Stomach (tissue), 9 donors: Measurements from ENCODE around the gene SEH1L. TPM values are rescaled to one million over a fixed set of nuclear protein-coding genes. Genes with fewer than 3 reads are reported as not detected.

Experiments
- DNase-seq, 2 donors: peaks; one replicate each; pipeline versions ENCODE4 v3.0.0 to v3.0.0-alpha.2; 2013 to 2019
- H3K27ac ChIP-seq, 5 donors: fragments of 200-600 bp in 4 of 5; sonication (generic) in 4 of 5; one replicate each; pipeline ENCODE4 v1.5.1; 2013 to 2019; ENCODE audit warnings: mild to moderate bottlenecking in 1 of 5, moderate library complexity in 1 of 5
- H3K27me3 ChIP-seq, 3 donors: fragments of 200-600 bp; sonication (generic); one replicate each; pipeline ENCODE4 v1.5.1; 2017 to 2019; ENCODE audit warnings: mixed run types in 1 of 3
- H3K36me3 ChIP-seq, 4 donors: fragments of 200-600 bp; sonication (generic); 1 replicate in 3 of 4; 2 replicates in 1 of 4; pipeline ENCODE4 v1.5.1; 2016 to 2019
- H3K4me1 ChIP-seq, 4 donors: fragments of 200-600 bp; sonication (generic); one replicate each; pipeline ENCODE4 v1.5.1; 2016 to 2019
- H3K4me3 ChIP-seq, 4 donors: fragments of 200-600 bp; sonication (generic) in 3 of 4; one replicate each; pipeline ENCODE4 v1.5.1; 2016 to 2019; ENCODE audit warnings: mild to moderate bottlenecking in 1 of 4
- H3K9me3 ChIP-seq, 4 donors: fragments of 200-600 bp; sonication (generic); one replicate each; pipeline ENCODE4 v1.5.1; 2016 to 2019
- EP300 ChIP-seq: sonication (generic); formaldehyde crosslinking; IDR thresholded peaks from one replicate; pipeline ENCODE4 v1.6.1; 2017; ENCODE audit warnings: antibody characterized with exemption
- POLR2A ChIP-seq, 4 donors: fragments of 450-650 bp; IDR thresholded peaks; one replicate each; pipeline ENCODE4 v1.6.1; 2016; ENCODE audit warnings: antibody characterized with exemption in 4 of 4, control low read depth in 2 of 4, mild to moderate bottlenecking in 1 of 4, moderate library complexity in 1 of 4
- POLR2AphosphoS5 ChIP-seq, 3 donors: sonication (generic); formaldehyde crosslinking; IDR thresholded peaks; one replicate each; pipeline ENCODE4 v1.6.1; 2016; ENCODE audit warnings: antibody characterized with exemption in 3 of 3
- WGBS, 5 donors: extraction: QIAGEN DNeasy Blood & Tissue Kit in 3 of 5; methylation state at CpG; one replicate each; pipeline versions ENCODE4 v1.1.5 to v1.1.7; 2013 to 2018; 5-methylcytosine and 5-hydroxymethylcytosine counted together
- intact Hi-C: fragments of 100-400 bp; cut with DNase I; formaldehyde crosslinking; loops from one replicate; pipeline ENCODE4 v1.15.1; 2023; ENCODE audit warnings: low total_unique reads
- polyA plus RNA-seq, 3 donors: library from polyadenylated mRNA; stranded (reverse); fragments of 200-250 nt; gene quantifications; one replicate each; pipeline ENCODE4 v1.2.3, GENCODE V29; 2013
- total RNA-seq, 5 donors: library from RNA; depleted of rRNA; stranded (reverse); fragments of >200 nt; gene quantifications; one replicate each; pipeline versions ENCODE4 v1.1.0 to v1.2.3, GENCODE V29; 2014 to 2016
- TF ChIP-seq, protein P1 (sequence below), 7 experiments: fragments of 450-650 bp in 4 of 7; fragments of 200-600 bp in 3 of 7; sonication (generic) in 3 of 7; IDR thresholded peaks; one replicate each; pipeline ENCODE4 v1.5.1; 2016 to 2019; ENCODE audit warnings: antibody characterized with exemption in 7 of 7, control low read depth in 2 of 7, mild to moderate bottlenecking in 1 of 7
- donor health status: healthy with polysubstance abuse.
- donor health status: Bipolar disorder and iron deficiency.
- donor health status: healthy.

Gene SEH1L
- total and polyA plus RNA-seq, 8 donors = 9.3 to 43.7 (median 18.0) TPM

DNA sequence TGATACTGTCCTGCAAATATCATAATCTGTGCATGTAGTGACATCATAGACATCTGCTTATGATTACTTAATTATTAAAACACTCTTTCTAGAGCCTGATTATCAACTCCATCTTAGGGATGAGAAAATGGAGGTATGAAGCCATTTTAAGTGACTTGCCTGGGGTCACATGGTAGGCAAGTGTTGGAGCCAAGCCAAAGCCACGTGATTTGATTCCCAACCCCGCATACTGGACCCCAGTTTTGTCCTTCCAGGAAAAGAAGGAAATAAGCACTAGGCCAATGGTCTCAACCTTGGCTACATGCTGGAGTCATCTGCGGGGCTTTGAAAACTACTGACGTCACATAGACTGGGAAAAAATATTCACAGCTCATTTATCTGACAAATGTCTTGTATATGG is 19.6 kb upstream of the SEH1L start:
- no peaks in the 10 kb centered on the region for H3K9me3 ChIP-seq
- H3K27ac ChIP-seq = no peak overlapping the region
- WGBS, 5 donors = 71 to 87% (median 77%) methylated on average over 4 of the region's 4 CpGs
- DNase-seq = no peak
- no peak overlapping the region for H3K4me3 ChIP-seq
- H3K27me3 ChIP-seq = no peaks in the 10 kb centered on the region
- H3K36me3 ChIP-seq = no peaks in the 10 kb centered on the region
- TF ChIP-seq, protein P1, sequence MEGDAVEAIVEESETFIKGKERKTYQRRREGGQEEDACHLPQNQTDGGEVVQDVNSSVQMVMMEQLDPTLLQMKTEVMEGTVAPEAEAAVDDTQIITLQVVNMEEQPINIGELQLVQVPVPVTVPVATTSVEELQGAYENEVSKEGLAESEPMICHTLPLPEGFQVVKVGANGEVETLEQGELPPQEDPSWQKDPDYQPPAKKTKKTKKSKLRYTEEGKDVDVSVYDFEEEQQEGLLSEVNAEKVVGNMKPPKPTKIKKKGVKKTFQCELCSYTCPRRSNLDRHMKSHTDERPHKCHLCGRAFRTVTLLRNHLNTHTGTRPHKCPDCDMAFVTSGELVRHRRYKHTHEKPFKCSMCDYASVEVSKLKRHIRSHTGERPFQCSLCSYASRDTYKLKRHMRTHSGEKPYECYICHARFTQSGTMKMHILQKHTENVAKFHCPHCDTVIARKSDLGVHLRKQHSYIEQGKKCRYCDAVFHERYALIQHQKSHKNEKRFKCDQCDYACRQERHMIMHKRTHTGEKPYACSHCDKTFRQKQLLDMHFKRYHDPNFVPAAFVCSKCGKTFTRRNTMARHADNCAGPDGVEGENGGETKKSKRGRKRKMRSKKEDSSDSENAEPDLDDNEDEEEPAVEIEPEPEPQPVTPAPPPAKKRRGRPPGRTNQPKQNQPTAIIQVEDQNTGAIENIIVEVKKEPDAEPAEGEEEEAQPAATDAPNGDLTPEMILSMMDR (IDR thresholded peaks at IDR 0.05) = no peak
- H3K4me1 ChIP-seq = no peaks in the 10 kb centered on the region
- intact Hi-C loops = no loop called here

DNA sequence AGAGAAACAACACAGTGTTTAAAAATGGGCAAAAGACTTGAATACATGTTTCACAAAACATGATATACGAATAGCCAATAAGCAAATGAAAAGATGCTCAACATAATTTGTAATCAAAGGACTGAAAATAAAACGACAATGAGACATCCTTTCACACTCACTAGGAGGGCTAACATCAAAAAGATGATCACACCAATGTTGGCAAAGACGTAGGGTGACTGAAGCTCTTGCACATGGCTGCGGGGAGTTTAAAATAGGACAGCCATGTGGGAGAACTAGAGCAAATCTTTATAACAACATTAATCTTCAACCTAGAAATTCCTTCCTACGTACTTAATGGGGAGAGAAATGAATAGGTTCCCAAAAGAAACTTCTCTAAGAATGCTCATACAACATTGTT is 19.2 kb upstream of the SEH1L start:
- Histone ChIP-seq H3K9me3 (no peaks in the 10 kb centered on the region), H3K4me1 (no peaks in the 10 kb centered on the region), H3K36me3 (no peaks in the 10 kb centered on the region), H3K4me3 (no peak overlapping the region), H3K27ac (no peak overlapping the region), H3K27me3 (no peaks in the 10 kb centered on the region)
- intact Hi-C loops = no loop called here
- no peak for DNase-seq
- WGBS, 5 donors = 78 to 91% (median 86%) methylated on average over 5 of the region's 5 CpGs
- TF ChIP-seq EP300 = no peak
- no peak for TF ChIP-seq POLR2A (IDR thresholded peaks at IDR 0.05)
- no peak for TF ChIP-seq POLR2AphosphoS5 (IDR thresholded peaks at IDR 0.05)
- TF ChIP-seq, protein P1 (IDR thresholded peaks at IDR 0.05) = no peak

- no peaks in the 10 kb centered on the region for H3K9me3 ChIP-seq
- no peaks in the 10 kb centered on the region for H3K36me3 ChIP-seq
- peaks cover 0 to 6% (median 2%) of the 10 kb centered on the region in 4 donors for H3K4me1 ChIP-seq
- 66 to 75% (median 71%) methylated on average over 5 of the region's 5 CpGs for WGBS, 5 donors
- intact Hi-C loops = loop anchor here (5.0 kb wide), 1 partner anchor 197 kb away; no protein-coding TSS in a partner anchor
- no peaks in the 10 kb centered on the region for H3K27me3 ChIP-seq
- TF ChIP-seq EP300 (no peak), POLR2A (IDR thresholded peaks at IDR 0.05) (no peak), POLR2AphosphoS5 (IDR thresholded peaks at IDR 0.05) (no peak)
- TF ChIP-seq, protein P1 (IDR thresholded peaks at IDR 0.05) = no peak
- H3K4me3 ChIP-seq = no peak overlapping the region
- no peak overlapping the region for H3K27ac ChIP-seq
- no peak for DNase-seq
Measured at GRCh38 chr18:12929477-12930083, 18.2 kb upstream of the SEH1L start.

GRCh38 chr18:12930376-12930775 is 17.4 kb upstream of the SEH1L start:
- H3K27ac ChIP-seq = no peak overlapping the region
- no peak for DNase-seq
- no peaks in the 10 kb centered on the region for H3K27me3 ChIP-seq
- no peak overlapping the region for H3K4me3 ChIP-seq
- intact Hi-C loops = loop anchor here (5.0 kb wide), 1 partner anchor 198 kb away; no protein-coding TSS in a partner anchor
- H3K36me3 ChIP-seq = no peaks in the 10 kb centered on the region
- no peaks in the 10 kb centered on the region for H3K9me3 ChIP-seq
- 81 to 91% (median 86%) methylated on average over 3 of the region's 3 CpGs for WGBS, 5 donors
- no peak for TF ChIP-seq POLR2AphosphoS5 (IDR thresholded peaks at IDR 0.05)
- no peak for TF ChIP-seq POLR2A (IDR thresholded peaks at IDR 0.05)
- TF ChIP-seq, protein P1 (IDR thresholded peaks at IDR 0.05) = no peak
- TF ChIP-seq EP300 = no peak
- H3K4me1 ChIP-seq = peaks cover 0 to 7% (median 3%) of the 10 kb centered on the region in 4 donors
